Suprapubic skin (tissue), 4 donors: ENCODE results near the gene SFRP4.

Experiments used
- CTCF ChIP-seq, 2 donors: fragments of 200-600 bp in 1 of 2; fragments of 450-650 bp in 1 of 2; sonication (generic) in 1 of 2; IDR thresholded peaks; one replicate each; pipeline ENCODE4 v1.5.1; 2016 to 2019; ENCODE audit warnings: antibody characterized with exemption in 2 of 2, mild to moderate bottlenecking in 1 of 2, moderate library complexity in 1 of 2
- EP300 ChIP-seq: sonication (generic); formaldehyde crosslinking; IDR thresholded peaks from one replicate; pipeline ENCODE4 v1.6.1; 2017; ENCODE audit warnings: antibody characterized with exemption
- POLR2AphosphoS5 ChIP-seq, 3 donors: sonication (generic); formaldehyde crosslinking; IDR thresholded peaks; one replicate each; pipeline ENCODE4 v1.6.1; 2017; ENCODE audit warnings: antibody characterized with exemption in 3 of 3

- TF ChIP-seq CTCF (IDR thresholded peaks at IDR 0.05), result no peak
- no peak for TF ChIP-seq POLR2AphosphoS5 (IDR thresholded peaks at IDR 0.05)
- no peak for TF ChIP-seq EP300
Measured at GRCh38 chr7:37933018-37933566, 16.5 kb upstream of the SFRP4 start.
